NCI-H524 (cell line): ENCODE data around the gene KPNA1.
"Not testable (repeated sequence)": the region's sequence is repeated elsewhere in the genome, so short reads cannot be mapped to it uniquely, and the experiment has no call there.

Experiments
- DNase-seq, 2 experiments: peaks; one replicate each; lab custom pipeline; 2025; lab: John Stamatoyannopoulos, UW

KPNA1 gene

DNA sequence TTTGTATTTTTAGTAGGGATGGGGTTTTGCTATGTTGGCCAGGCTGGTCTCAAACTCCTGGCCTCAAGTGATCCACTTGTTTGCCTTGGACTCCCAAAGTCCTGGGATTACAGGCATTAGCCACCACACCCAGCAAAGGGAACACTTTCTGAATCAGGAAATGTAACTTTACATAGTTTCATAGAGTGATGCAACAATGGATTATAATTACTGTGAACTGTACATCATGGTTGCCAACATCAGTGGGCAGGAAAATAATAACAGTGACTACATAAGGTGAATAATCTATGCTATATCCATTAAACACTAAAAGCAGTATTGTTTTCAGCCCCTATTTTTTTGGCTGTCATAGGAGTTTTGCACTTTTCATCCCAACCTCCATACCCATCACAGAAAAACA is 5.0 kb upstream of the KPNA1 start:
- DNase-seq: no peak

DNA sequence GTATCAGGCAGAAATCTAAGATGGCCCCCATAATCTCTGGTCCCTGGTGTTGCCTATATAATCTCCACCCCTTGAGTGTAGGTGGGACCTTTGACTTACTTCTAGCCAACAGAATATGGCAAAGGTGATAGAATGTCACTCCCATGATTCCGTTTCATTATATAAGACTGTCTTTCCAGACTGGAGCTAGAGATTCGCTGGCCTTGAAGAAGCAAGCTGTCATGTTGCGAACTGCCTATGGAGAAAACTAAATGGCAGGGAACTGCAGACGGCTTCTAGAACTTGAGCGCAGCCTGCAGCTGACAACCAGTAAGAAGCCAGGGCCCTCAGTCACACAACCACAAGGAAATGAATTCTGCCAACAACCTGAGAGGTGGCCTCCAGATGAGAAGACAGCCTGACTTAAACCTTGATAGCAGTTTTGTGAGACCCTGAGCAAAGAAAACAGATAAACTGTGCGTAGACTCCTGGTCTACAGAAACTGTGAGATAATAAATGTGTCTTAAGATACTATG is 2.2 kb upstream of the KPNA1 start:
- DNase-seq: no peak

DNA sequence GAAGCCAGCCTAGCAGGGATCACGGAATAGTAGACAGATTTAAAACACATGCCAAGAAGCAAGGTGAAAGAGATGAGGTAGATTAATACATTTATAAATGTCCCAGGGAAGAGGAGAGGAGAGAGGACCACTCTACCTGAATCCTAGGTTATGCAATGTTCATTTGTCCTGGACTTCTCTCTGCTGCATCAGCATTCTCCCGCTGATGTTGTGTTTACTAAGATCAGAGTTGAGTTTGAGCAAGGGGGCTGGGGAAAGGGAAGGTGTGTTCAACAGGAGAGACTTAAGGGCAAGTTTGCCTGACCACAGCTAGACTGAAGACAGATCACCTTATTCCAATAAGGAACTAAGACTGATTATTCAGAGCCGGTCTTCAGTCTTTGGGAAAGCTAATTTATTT is 1.1 kb upstream of the KPNA1 start:
- DNase-seq: no peak

DNA sequence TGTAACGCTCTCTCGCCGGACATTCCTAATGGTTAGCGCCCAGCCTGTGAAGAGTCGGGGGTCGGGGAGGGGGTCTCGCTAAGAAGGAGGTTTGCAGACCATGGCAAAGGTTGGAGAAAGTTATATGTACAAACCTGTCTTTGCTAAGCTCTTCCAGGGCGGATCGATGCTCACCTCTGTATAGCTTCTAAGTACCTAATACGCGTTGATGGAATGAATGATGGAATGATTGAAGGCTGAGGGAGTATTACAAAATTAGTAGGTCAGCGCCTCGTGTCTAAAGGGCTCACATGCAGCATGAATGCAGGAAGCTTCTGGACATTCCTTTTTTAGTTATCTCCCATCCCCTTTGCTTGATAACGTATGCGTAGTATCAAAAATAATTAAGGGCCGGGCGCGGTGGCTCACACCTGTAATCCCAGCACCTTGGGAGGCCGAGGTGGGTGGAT is 305 bp upstream of the KPNA1 start:
- DNase-seq: no peak

DNA sequence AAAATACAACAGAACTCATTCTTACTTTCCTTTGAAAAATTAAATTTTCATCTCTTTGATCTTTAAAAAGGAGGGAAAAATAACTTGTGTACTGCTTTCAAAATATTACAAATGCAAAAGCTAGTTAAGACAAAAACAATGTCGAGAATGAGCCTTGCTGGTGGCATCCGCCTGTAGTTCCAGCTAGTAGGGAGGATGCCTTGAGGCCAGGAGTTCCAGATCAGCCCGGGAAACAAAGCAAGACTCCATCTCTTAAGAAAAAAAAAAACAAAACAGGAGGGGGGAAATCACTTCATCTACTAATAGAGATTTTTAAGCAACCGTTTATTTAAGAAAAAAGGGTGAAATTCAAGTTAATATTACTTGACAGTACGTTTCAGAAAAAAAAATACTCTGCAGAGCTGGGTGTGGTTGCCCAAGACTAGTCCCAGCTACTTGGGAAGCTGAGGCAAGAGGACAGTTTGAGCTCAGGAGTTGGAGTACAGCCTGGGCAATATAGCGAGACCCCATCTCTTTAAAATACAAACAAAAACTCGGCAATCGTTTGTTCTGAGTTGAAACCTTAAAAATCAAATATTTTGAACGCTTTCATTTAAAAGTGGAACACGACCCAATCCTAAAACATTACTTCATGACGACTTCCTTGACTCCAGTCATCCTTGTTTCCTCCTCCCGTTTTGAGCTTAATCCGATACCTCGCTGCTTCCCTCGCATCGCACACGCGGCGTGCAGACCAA is 1.2 kb downstream of the KPNA1 start:
- no peak for DNase-seq

DNA sequence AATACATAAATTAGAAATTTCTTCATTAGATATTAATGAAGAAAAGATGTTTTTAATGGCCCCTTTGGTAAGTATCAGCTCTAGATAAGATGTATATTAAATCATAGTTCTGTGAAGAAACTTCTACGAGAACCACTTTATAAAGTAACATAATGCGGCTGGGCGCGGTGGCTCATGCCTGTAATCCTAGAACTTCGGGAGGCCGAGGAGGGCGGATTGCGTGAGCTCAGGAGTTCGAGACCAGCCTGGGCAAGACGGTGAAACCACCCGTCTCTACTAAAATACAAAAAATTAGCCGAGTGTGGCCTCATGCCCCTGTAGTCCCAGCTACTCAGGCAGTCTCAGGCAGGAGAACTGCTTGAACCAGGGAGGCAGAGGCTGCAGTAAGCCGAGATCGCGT is 2.5 kb downstream of the KPNA1 start:
- no peak for DNase-seq

DNA sequence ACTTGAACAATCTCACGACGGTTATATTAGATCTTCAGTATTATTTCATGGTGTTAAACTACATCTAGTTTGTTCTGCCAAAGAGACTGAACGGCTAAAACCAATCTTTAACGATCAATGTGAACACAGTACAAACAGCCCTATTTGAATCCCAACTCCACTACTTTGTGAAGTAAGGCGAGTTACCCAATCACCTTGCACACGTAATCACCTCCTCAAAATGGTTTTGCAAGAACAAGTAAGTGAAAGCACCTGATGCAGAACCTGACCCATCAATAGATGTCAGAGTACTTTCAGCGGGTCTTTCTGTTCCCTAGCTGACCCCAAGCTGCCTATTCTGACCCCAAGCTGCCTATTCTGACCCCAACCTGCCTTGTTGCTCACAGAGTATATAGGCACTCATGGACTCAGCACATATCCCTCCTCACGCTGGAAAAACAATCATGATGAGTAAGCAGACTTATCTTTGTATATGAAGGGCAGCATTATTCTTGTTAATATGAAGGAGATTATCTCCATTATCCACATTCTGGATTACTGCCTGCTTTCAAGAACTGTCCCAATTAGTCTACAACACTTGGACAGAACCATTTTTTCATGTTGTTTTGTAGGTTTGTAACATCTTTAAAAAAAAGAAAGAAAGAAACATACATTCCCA is 3.7 kb downstream of the KPNA1 start:
- no peak for DNase-seq

DNA sequence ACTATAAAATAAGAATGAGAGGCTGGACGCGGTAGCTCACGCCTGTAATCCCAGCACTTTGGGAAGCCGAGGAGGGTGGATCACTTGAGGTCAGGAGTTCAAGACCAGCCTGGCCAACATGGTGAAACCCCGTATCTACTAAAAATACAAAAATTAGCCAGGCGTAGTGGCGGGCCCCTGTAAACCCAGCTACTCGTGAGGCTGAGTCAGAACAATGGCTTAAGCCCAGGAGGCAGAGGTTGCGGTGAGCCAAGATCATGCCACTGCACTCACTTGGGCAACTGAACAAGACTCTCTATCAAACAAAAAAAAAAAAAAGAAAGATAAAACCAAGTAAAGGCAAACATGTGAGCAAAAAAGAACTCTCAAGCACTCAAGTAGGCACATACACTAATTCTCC is 5.8 kb downstream of the KPNA1 start:
- DNase-seq: not testable (repeated sequence)

DNA sequence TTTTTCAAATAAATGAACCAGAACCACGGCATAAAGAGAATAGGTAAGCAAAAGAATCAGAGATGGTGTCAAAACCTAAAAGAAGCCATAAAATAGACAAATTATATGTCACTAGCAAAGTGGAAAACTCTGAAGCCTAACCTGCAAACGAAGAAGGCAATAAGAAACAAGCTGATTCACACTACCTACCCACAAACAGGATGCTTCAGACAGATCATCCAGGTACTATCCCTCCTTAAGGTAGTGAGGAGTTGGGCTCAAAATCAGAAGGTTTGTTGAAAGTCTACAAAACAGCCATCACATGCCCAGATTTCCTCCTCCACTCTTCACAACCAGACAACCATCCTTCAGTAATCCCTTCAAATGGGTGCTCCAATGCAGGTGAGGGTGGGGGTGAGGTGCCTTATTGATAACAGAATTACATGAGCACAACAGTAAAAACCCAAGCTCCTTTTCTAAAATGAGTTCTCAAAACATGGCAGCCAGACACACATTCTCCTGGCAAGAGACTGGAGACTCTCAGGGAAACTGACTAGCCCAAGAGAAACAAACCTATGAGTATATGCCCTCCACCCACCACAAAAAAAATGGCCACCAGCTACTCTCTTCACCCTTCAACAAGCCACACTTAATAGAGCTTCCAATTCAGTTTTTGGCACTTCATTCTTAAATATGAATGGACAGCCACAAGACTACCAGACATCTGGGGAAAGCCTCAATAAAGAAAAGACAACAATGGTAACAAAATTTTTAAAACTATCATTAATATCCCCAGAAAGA is 6.4 kb downstream of the KPNA1 start:
- DNase-seq: no peak

DNA sequence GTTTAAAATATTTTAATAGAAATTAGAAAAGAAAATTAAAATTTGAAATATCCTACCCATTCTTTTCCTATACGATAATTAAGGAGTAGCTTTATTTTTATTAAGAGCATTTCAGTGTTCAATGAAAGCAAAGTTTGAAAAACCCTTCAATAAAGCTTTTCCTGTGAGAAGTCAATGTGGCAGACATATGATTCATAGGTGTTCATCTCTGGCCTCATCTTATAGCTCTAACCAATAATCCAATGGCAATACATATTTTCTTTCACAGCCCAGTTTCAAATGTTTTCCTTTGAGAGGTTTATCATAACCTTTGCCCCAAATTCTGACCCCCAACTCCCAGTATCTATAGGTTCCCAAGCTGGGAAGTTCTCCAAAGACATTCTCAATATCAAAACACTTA is 8.3 kb downstream of the KPNA1 start:
- DNase-seq: no peak

DNA sequence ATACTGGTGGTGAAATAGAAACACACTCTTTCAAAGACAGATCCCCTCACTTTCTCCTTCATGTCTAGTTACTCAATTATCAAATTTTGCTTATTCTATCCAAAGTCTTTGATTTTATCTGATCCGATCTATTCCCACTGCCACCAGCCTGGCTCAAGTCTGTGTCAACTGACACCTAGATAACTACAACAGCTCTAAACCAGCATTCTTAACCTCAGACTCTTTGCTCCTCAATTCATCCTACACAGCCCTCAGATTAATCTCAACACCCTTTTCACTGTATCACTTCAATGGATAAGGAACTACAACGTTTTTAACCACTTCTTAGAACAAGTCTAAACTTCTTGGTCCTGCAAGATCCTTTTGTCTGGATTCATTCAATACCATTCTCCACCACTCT is 9.1 kb downstream of the KPNA1 start:
- no peak for DNase-seq

DNA sequence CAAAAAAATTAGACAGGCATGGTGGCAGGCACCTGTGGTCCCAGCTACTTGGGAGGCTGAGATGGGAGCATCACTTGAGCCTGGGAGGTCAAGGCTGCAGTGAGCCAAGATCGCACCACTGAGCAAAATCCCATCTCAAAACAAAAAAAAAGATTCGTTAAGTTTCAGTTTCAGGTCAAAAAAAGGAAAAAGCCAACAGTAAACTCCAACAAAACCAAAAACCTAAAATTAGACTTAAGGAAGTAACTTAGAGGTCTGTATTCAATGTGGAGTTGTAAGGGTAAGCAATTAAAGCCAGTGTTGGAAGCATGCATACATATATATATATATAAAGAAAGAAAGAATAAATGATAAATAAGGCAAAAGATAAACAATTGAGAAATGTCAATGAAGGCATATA is 11.8 kb downstream of the KPNA1 start:
- DNase-seq: no peak

DNA sequence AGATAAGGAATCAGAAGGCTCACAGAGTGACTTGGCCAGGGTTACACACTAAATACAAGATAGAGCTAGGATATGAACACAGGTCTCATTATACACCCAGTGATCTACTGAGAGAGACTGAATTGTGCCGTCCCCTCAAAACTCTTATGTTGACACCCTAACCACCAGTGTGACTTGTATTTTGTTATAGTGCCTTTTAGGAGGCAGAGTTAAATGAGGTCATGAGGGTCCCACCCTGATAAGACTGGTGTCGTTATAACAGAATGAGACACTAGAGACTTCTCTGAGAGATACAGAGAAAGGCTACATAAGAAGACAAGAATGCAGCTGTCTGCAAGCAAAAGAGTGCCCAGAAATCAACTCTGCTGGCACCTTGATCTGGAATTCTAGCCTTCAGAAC is 12.6 kb downstream of the KPNA1 start:
- no peak for DNase-seq

DNA sequence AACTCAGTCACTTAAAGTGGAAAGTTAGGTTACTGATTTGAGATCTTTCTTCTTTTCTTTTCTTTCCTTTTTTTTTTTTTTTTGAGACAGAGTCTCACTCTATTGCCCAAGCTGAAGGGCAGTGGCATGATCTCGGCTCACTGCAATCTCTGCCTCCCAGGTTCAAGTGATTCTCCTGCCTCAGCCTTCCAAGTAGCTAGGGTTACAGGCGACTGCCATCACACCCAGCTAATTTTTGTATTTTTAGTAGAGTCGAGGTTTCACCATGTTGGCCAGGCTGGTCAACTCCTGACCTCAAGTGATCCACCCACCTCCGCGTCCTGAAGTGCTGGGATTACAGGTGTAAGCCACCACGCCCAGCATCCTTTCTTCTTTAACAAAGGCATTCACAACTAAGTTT is 13.8 kb downstream of the KPNA1 start:
- DNase-seq: not testable (repeated sequence)

DNA sequence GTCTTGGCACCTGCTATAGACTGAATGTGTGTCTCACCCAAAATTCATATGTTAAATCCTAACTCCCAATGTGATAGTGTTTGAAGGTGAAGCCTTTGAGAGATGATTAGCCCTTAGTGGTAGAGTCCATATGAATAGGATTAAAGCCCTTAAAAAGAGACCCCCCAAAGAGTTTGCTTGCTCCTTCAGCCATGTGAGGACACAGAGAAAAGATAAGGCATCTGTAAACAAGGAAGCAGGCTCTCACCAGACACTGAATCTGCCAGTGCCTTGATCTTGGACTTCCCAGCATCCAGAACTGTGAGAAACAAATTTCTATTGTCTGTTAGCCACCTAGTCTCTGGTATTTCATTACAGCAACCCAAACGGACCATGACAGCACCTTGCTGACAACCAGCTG is 16.6 kb downstream of the KPNA1 start:
- DNase-seq: no peak

DNA sequence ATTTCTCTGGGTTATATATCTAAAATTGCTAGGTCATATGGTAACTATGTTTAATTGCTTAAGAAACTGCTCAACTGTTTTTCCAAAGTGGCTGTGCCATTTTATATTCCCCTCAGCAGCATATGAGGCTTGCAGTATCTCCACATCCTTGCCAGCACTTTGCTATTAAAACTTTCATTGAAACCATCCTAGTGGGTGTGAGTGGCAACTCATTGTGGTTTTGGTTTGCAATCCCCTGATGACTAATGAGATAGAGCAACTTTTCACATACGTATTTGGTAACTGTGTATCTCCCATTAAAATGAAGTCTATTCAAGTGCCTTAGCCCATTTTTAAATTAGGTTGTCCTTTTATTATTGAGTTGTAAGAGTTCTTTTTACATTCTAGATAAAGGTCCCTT is 17.3 kb downstream of the KPNA1 start:
- DNase-seq: no peak

DNA sequence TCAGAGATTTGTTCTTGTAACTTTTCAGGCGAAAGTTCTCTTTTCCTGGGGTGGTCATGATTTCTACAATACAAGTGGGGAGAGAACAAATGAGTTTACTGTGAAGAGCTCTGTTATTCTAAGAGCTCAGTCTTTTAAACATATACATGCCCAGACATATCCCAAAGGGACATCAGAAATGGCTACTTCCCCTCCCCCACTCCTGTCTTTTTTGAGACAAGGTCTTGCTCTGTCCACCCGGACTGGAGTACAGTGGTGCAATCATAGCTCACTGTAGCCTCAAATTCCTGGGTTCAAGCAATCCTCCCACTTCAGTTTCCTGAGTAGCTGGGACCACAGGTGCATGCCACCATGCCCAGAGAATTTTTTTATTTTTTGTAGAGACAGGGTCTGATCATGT is 18.2 kb downstream of the KPNA1 start:
- no peak for DNase-seq

DNA sequence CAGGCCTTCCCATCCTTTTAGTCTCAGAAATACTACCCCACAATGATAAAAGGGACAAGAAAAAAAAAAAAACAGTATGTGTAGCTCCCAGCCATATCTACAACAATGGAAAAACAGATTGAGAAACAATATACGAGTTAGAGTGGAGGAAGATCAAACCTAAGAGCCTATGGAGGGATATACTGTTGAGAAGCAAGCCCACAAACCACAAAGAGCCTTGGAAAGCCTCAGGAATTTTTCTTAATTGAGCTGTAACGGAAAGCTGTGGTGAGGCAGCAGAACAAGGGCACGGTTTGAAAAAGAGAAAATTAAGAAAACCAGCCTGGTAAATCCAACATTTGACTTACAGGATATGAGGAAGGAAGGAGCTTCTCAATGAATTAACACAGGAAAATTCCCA is 21.4 kb downstream of the KPNA1 start:
- no peak for DNase-seq

DNA sequence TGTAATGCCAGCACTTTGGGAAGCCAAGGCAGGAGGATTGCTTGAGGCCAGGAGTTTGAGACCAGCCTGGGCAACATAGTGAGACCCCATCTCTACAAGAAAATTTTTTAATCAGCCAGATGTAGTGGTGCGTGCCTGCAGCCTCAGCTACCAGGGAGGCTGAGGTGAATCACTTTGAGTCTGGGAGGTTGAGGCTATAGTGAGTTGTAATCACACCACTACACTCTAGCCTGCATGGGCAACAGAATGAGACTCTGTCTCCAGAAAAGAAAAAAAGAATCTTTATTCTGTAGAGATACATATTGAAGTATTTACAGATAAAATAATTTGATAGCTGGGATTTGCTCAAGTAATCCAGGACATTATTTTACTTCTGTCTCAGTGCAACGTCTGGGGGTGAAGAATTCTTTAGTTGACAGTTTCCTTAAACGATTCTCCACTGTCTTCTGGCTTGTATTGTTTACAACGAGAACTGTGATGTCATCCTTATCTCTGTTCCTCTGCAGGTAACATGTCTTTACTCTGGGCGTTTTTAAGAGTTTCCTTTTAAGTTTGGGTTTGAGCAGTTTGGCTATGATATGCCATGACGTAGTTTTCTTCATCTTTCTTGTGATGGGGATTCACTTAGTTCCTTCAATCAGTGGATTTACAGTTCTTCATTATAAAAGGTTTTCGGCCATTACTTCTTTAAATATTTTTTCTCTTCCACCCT is 26.3 kb downstream of the KPNA1 start:
- no peak for DNase-seq

DNA sequence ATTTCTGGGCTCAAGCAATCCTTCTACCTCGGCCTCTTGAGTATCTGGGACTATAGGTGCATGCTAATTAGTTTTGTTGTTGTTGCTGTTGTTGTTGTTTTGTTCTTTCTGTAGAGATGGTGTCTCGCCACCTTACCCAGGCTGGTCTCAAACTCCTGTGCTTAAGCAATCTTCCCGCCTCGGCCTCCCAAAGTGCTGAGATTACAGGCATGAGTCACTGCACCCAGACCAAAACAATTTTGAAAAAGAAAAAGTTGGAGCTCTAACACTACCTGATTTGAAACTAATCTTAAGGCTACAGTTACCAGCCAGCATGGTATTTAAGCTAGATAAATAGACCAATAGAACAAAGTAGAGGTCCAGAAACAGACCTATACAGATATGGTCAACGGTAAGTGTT is 29.8 kb downstream of the KPNA1 start:
- no peak for DNase-seq

DNA sequence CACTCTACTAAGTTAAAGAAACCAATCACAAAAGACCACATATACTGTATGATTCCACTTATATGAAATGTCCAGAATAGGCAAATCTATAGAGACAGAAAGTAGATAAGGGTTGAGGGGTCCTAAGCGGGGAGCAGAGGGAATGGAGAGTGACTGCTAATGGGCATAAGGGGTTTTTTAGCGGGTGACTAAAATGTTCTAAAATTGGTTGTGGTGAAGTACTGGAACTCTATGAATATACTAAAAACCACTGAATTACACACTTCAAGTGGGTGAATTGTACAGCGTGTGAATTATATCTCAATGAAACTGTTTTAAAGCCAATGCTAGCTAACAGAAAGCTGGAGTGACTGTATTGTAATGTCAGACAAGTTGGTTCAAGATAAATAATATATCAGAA is 33.3 kb downstream of the KPNA1 start:
- no peak for DNase-seq

DNA sequence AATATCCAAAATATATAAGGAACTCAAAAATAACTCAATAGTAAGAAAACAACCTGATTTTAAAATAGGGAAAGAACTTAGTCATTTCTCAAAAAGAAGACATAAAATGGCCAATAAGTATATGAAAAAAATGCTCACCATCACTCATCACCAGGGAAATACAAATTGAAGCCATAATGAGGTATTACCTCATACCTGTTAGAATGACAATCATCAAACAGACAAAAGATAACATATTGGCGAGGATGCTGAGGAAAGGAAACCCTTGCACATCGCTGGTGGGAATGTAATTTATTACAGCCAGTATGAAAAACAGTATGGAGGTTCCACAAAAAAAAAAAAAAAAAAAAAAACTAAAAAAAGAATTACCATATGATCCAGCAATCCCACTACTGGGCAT is 38.2 kb downstream of the KPNA1 start:
- DNase-seq: no peak
